ENCODE measurements around the gene CORO6. TPM values are rescaled to one million over a fixed set of nuclear protein-coding genes. Genes with fewer than 3 reads are reported as not detected.
A peak's percentile ranks its signal among the peaks of the same experiment; 100 is the strongest.

The CORO6 gene
- total RNA-seq, 1 donor from 2014 or later: 28.7 TPM

DNA sequence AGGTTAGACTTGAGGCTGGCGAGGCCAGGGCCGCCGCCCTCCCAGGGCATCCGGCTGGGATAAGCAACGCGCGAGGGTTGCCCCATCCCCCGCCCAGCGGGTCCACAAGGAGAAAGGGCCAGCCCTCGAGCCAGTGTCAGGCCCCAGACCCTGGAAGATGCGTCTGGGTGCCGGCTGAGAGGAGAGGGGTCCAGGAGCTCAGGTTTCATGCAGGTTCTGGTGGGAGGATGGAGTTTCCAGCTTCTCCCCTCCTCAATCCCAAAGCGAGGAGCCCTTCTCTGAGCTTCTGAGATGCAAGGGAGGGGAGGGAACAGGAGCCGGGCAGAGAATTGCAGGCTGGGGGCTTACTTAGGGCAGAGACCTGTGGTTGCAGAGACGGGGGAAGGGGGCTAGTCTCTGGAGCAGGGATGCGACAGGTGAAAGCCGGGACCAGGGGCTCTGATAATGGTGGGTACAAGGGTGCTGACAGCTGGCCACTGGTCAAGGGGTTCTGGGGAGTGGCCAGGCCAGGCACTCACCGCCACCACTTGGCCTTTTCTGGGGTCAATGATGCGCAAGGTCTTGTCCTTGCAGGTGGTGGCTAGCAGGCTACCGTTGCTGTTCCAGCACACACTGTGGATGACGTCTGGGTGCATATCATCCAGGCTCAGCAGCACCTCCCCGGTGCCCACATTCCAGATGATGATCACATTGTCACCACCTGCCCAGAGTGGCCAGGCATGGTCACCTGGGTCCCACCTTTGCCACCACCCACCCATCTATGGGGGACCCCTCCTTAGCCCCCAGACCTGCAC, 4.2 kb downstream of the CORO6 start:
- H3K4me3 ChIP-seq (ENCODE audit: low read depth, low read length): peak overlapping the region; percentile 46
- TF ChIP-seq, protein P1, sequence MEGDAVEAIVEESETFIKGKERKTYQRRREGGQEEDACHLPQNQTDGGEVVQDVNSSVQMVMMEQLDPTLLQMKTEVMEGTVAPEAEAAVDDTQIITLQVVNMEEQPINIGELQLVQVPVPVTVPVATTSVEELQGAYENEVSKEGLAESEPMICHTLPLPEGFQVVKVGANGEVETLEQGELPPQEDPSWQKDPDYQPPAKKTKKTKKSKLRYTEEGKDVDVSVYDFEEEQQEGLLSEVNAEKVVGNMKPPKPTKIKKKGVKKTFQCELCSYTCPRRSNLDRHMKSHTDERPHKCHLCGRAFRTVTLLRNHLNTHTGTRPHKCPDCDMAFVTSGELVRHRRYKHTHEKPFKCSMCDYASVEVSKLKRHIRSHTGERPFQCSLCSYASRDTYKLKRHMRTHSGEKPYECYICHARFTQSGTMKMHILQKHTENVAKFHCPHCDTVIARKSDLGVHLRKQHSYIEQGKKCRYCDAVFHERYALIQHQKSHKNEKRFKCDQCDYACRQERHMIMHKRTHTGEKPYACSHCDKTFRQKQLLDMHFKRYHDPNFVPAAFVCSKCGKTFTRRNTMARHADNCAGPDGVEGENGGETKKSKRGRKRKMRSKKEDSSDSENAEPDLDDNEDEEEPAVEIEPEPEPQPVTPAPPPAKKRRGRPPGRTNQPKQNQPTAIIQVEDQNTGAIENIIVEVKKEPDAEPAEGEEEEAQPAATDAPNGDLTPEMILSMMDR (conservative IDR thresholded peaks at IDR 0.05; ENCODE audit: low read depth, low read length): no peak

DNA sequence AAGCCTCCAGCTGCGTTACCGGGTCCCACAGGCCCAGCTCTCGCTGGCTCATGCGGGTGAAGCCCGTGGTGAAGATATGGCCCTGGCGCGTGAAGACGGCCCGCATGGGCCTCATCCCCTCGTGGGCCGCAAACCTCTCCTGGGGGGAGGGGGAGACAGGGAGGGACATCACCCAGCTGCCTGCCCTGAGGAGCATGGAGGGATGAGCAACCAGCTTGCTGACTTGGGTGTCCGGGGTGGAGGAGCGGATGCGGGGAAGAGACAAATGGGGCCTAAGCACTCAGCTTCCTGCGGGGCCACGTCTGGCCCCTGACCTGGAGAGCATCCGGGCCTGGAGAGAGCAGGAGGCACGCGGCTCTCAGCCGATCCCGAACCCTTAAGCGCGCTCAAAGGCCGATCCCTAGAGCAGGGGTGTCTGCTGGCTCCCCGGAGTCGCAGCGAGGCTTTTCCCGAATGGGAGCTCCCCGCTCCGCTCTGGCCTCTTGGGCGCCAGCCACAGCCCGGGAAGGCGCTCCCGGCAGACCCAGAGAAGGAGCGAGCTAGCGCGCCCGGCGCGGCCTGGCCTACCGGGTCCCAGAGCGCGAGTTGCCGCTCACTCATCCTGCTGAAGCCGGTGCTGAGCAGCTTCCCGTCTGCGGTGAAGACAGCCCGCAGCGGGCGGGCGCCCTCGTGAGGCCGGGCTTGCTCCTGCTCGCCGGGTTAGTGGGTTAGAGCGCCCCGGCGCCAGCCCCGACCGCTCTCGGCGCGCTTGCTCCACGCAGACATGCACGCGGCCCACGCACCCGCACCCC, 5.0 kb downstream of the CORO6 start:
- peak overlapping the region; percentile 46 for H3K4me3 ChIP-seq (ENCODE audit: low read depth, low read length)
- DNase-seq (ENCODE audit: low read depth): no peak
- TF ChIP-seq, protein P1 (conservative IDR thresholded peaks at IDR 0.05; ENCODE audit: low read depth, low read length): peak; percentile 67

More for the DNA sequence above, 4.2 kb downstream of the CORO6 start:
- DNase-seq (ENCODE audit: low read depth): no peak

DNA sequence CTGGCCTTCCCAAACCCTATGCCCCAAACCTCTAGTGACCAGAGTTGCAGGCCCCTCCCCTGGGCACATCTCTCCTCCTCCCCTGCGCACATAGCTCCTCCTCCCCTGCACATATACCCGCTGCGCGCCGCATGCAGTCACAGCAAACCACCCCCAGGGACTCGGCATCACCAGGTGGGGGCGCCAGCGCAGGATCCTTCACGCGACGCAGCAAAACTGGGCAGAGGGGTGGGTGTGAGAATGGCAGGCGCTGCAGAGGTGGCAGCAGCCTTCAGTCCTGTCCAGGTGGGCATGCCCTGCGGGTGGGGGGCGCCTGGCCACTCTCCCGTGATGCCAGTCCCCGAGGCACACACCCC, 5.6 kb downstream of the CORO6 start:
- no peak for DNase-seq (ENCODE audit: low read depth)
- peak overlapping the region; percentile 46 for H3K4me3 ChIP-seq (ENCODE audit: low read depth, low read length)
- TF ChIP-seq, protein P1 (conservative IDR thresholded peaks at IDR 0.05; ENCODE audit: low read depth, low read length): peak; percentile 75

DNA sequence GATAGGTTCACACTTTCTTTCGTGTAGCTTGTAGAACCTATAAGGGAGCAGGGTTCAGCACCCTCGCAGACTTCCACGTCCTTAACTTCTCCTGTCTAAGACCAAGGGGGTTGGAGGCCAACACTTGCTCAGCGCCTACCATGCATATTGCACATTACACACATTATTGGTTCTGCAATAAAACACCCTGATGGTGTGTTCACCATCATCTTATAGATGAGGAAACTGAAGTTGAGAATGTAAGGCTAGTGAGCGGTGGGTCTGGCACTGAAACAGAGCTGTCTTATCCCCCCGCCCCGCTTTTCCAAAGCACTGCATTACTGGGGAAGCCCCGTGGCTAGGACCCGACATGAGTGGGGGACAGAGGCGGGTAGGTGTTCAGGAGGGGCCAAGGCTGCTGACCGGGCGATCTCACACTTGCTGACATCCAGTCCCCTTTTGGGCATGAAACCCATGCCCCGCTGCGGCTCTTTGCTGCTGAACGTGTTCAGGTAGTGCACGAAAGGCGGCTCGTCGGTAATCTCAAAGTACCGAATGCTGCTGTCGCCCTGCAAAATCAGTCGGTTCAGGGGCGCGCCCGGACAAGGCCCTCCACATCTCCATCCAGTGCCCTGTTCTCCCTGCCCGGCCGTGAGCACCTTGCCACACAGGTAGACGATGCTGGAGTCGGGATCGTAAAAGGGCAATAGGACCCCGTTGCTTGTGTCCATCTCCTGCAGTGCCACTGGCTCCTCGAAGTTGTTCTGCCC, 6.2 kb downstream of the CORO6 start:
- DNase-seq (ENCODE audit: low read depth): no peak
- TF ChIP-seq, protein P1 (conservative IDR thresholded peaks at IDR 0.05; ENCODE audit: low read depth, low read length): no peak
- peak overlapping the region; percentile 39 for H3K4me3 ChIP-seq (ENCODE audit: low read depth, low read length)

DNA sequence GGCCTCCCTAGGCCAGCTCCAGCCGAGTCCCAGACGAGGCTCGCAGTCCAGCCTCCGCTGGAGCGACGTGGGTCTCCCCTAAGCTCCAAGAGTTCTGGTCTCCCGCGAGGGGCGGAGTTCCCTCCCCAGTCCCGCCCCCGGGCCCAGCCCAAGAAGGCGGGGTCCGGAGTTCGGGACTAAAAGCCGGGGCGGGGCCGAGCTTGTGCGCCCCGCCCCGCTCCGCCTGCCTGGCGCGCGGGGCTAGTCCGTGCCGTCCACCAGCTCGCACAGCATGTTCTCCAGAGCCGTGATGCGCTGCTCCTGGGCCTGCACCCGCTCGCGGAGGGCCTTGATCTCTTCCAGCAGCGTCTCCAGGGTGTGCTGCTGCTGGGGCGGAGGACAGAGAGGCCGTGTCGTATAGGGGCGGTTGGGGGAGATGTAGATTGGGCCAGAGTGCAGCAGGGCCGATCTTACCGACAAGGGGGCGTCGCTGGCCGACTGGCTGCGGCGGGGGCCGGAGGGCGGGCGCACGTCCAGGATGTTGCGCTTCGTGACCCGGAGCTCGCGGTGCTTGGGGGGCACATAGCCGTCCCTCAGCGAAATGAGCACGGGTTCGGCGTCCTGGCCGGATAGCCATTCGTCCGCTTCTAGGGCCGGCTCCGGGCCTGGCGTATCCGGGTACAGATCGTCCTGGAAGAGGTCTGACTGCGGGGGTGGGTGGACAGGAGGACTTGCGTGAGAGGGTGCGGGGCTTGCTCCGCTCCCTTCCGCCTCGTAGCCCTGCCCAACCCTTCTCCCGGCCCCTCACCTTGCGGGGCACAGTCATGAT, 7.0 kb downstream of the CORO6 start:
- DNase-seq (ENCODE audit: low read depth): no peak
- peak overlapping the region; percentile 39 for H3K4me3 ChIP-seq (ENCODE audit: low read depth, low read length)
- TF ChIP-seq, protein P1 (conservative IDR thresholded peaks at IDR 0.05; ENCODE audit: low read depth, low read length): no peak

DNA sequence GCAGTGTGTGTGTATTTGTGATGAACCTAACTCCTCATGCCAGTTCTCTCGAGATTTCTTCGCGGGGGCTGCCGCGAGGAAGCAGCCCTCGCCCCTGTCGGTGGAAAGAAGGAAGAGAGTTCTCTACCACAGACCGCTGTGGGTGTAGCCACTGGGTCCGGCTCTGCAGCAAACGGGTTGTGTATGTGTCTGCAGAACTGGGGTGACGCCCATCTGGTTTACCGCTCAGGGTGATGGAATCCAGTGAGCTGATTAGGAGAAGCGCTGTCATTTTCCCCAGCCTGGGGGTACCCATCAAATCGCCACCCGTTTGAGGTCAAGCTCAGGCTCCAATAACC, 7.7 kb downstream of the CORO6 start:
- H3K4me3 ChIP-seq (ENCODE audit: low read depth, low read length): no peak overlapping the region
- TF ChIP-seq, protein P1 (conservative IDR thresholded peaks at IDR 0.05; ENCODE audit: low read depth, low read length): no peak
- DNase-seq (ENCODE audit: low read depth): no peak

Data from epithelial cell of proximal tubule (primary cell).